Tibial nerve (tissue), 4 donors: ENCODE results near the gene GOLGA6L26. TPM values are rescaled to one million over a fixed set of nuclear protein-coding genes. Genes with fewer than 3 reads are reported as not detected.
"Not testable (repeated sequence)": the region's sequence is repeated elsewhere in the genome, so short reads cannot be mapped to it uniquely, and the experiment has no call there.

Source experiments
- DNase-seq, 2 donors: peaks; one replicate each; pipeline ENCODE4 v3.0.0-alpha.2; 2019; ENCODE audit warnings: low spot score in 2 of 2
- H3K27ac ChIP-seq, 4 donors: fragments of 200-600 bp; sonication (generic) in 3 of 4; one replicate each; pipeline ENCODE4 v1.5.1; 2017 to 2019; ENCODE audit warnings: mild to moderate bottlenecking in 1 of 4
- H3K27me3 ChIP-seq, 2 donors: fragments of 200-600 bp; sonication (generic) in 1 of 2; one replicate each; pipeline versions ENCODE4 v1.5.1 to v1.6.0; 2017 to 2019
- H3K36me3 ChIP-seq, 3 donors: fragments of 200-600 bp; sonication (generic); one replicate each; pipeline ENCODE4 v1.5.1; 2018 to 2019
- H3K4me1 ChIP-seq, 4 donors: fragments of 200-600 bp; sonication (generic) in 3 of 4; one replicate each; pipeline ENCODE4 v1.5.1; 2017 to 2019
- H3K4me3 ChIP-seq, 4 donors: fragments of 200-600 bp; sonication (generic) in 3 of 4; one replicate each; pipeline ENCODE4 v1.5.1; 2017 to 2019; ENCODE audit warnings: mild to moderate bottlenecking in 1 of 4, moderate library complexity in 1 of 4
- H3K9me3 ChIP-seq, 4 donors: fragments of 200-600 bp; sonication (generic) in 3 of 4; one replicate each; pipeline ENCODE4 v1.5.1; 2017 to 2019
- EP300 ChIP-seq, 2 donors: sonication (generic); formaldehyde crosslinking; IDR thresholded peaks; one replicate each; pipeline ENCODE4 v1.6.1; 2017; ENCODE audit warnings: antibody characterized with exemption in 2 of 2, mild to moderate bottlenecking in 1 of 2
- POLR2A ChIP-seq, 2 donors: fragments of 450-650 bp; IDR thresholded peaks; one replicate each; pipeline ENCODE4 v1.6.1; 2017; ENCODE audit warnings: antibody characterized with exemption in 2 of 2, mild to moderate bottlenecking in 2 of 2, moderate library complexity in 2 of 2
- WGBS, 2 donors: methylation state at CpG; one replicate each; pipeline ENCODE4 v1.1.5; 2018; 5-methylcytosine and 5-hydroxymethylcytosine counted together
- total RNA-seq, 4 donors: library from RNA; depleted of rRNA; stranded (reverse); fragments of >200 nt; gene quantifications; one replicate each; pipeline ENCODE4 v1.1.0, GENCODE V29; 2016
- TF ChIP-seq, protein P1 (sequence below), 5 experiments: fragments of 200-600 bp in 3 of 5; fragments of 450-650 bp in 2 of 5; sonication (generic) in 3 of 5; IDR thresholded peaks; one replicate each; pipeline ENCODE4 v1.5.1; 2016 to 2019; ENCODE audit warnings: antibody characterized with exemption in 5 of 5, mild to moderate bottlenecking in 3 of 5, moderate library complexity in 2 of 5

Gene GOLGA6L26, protein sequence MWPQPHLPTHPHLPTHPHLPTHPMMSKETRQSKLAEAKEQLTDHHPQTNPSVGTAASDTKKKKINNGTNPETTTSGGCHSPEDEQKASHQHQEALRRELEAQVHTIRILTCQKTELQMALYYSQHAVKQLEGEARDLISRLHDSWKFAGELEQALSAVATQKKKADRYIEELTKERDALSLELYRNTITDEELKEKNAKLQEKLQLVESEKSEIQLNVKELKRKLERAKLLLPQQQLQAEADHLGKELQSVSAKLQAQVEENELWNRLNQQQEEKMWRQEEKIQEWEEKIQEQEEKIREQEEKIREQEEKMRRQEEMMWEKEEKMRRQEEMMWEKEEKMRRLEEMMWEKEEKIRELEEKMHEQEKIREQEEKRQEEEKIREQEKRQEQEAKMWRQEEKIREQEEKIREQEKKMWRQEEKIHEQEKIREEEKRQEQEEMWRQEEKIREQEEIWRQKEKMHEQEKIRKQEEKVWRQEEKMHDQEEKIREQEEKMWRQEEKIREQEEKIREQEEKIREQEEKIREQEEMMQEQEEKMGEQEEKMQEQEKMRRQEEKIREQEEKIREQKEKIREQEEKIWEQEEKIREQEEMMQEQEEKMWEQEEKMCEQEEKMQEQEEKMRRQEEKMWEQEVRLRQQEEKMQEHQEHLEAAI
- total RNA-seq: not detected

DNA sequence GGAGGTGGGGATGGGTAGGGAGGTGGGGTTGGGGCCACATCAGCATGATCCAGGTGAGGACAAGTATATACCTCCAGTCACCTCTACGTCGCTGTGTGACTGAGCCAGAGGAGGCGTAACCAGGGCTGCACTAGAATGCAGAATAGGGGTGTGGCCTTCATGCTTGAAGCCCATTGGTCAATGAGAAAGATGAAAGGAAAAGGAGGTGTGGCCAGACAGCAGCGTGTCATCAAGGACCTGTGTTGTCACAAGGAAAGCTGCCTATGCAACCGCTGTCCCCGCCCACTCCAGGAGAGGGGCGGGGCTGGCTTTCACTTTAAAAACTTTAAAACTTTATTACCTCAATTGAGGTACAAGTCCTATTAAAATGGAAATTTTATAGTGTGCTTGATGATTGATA is at the start of gene GOLGA6L26:
TSS of gene GOLGA6L26 (minus strand) at position 101 of the 400 bp plus-strand sequence. CDS start at position 40, 61 bp downstream.
- not testable (repeated sequence) for H3K27ac ChIP-seq, H3K9me3 ChIP-seq, H3K27me3 ChIP-seq, DNase-seq, H3K4me3 ChIP-seq, H3K4me1 ChIP-seq, H3K36me3 ChIP-seq
- 80% methylated on average over 1 of the region's 7 CpGs; no CpG with 5 or more reads in 1 of the 2 donors for WGBS, 2 donors

DNA sequence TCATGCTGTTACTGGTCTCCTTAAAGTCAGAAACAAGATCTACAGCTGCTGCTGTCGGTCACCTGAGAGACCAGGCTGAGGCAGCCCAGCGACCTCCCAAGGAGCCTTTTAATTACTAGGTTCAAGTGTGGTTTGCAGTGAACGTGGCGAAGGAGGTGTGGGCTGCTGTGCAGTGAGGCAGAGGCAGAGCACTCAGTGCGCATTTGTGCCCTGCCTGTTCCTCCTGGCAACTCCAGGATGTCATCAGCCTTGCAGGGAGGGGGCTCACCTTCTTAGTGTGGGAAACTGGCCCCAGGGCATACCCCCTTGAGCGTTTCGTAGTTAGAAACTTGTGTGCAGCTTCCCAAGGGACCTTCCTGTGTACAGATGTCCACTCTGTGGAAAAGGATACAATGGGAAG is 47.2 kb upstream of the GOLGA6L26 start:
- not testable (repeated sequence) for H3K27me3 ChIP-seq, H3K4me1 ChIP-seq, H3K36me3 ChIP-seq, H3K4me3 ChIP-seq, H3K9me3 ChIP-seq, H3K27ac ChIP-seq, DNase-seq
- WGBS, 2 donors: 54 to 57% methylated on average over 7 of the region's 7 CpGs

DNA sequence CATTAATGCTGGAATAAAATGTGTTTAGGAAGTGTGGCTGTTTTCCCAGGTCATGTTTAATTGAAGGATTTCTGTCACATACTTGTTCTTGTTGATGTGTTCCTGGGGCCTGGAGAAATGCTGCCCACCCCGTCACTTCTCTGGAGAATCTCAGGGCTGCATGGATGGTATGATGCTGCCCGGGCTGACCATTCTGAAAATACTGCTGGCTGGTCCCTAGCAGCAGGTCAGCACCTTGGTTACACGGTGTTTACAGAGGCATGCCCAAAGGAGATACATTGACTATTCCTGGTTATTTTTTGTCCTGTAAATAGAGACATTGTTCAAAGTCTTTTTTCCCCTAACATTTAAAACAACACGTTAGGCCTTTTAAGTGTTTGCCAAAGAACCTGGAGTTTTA is 46.7 kb upstream of the GOLGA6L26 start:
- H3K4me3 ChIP-seq, H3K27ac ChIP-seq, H3K27me3 ChIP-seq, H3K9me3 ChIP-seq, H3K36me3 ChIP-seq, H3K4me1 ChIP-seq, DNase-seq: not testable (repeated sequence)
- WGBS, 2 donors: 59 to 69% methylated on average over 4 of the region's 4 CpGs

DNA sequence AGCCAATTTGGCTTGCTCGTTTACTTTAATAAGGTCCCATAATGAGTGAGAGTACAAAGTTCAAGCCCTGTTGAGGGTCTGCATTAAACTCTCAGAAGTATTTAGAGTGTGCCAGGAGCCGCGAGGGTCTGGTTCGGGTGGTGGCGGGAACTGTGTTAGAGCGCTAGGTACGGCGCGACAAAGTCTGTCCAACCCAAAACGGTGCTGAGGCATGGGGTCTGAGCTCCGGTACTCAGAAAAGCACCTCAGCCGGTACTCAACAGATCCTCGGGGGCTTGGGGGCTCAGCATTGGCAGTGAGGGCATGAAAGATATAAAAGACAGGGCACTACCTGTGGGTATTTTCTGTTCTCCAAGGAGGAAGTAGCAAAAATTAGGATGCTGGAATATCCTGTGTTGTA is 45.0 kb upstream of the GOLGA6L26 start:
- H3K36me3 ChIP-seq, H3K4me3 ChIP-seq, H3K27ac ChIP-seq, H3K27me3 ChIP-seq, H3K4me1 ChIP-seq, H3K9me3 ChIP-seq, DNase-seq: not testable (repeated sequence)
- WGBS, 2 donors: 93 to 94% methylated on average over 13 of the region's 13 CpGs

DNA sequence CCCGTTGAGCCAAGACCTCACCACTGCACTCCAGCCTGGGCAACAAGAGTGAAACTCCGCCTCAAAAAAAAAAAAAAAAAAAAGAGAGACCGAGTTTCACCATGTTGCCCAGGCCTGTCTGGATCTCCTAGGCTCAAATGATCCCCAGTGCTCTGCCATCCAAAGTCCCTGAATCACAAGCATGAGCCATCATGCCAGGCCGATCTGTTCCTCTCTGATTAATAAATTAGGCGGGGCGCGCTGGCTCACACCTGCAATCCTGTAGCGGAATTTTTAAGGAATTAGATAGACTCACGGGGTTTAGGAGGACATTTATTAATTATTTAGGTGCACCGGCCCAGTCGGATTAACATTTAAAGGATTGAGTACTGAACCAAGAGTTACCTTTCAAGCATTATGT is 40.2 kb upstream of the GOLGA6L26 start:
- not testable (repeated sequence) for DNase-seq, H3K4me3 ChIP-seq, H3K36me3 ChIP-seq, H3K27me3 ChIP-seq, H3K27ac ChIP-seq, H3K4me1 ChIP-seq, H3K9me3 ChIP-seq
- WGBS, 2 donors: 90 to 95% methylated on average over 11 of the region's 11 CpGs

DNA sequence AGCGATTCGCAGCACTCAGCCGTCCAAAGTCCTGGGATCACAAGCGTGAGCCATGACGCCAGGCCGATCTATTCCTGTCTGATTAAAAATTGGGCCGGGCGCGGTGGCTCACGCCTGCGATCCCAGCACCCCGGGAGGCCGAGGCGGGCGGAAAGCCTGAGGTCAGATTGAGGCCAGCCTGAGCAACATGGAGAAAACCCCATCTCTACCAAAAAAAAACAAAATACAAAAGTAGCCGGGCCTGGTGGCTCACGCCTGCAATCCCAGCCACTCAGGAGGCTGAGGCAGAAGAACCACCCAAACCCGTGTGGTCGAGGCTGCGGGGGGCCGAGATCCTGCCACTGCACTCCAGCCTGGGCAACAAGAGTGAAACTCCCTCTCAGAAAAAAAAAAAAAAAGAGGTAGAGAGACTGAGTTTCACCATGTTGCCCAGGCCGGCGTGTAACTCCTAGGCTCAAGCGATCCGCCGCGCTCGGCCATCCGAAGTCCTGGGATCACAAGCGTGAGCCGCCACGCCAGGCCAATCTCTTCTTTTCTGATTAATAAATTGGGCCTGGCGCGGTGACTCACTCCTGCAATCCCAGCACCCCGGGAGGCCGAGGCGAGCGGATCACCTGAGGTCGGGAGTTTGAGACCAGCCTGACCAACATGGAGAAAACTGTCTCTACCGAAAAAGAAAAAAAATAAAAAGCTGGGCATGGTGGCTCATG is 39.0 kb upstream of the GOLGA6L26 start:
- not testable (repeated sequence) for H3K9me3 ChIP-seq, H3K4me1 ChIP-seq, H3K27ac ChIP-seq, H3K27me3 ChIP-seq, H3K36me3 ChIP-seq, H3K4me3 ChIP-seq, DNase-seq
- 94 to 96% methylated on average over 40 of the region's 40 CpGs for WGBS, 2 donors

DNA sequence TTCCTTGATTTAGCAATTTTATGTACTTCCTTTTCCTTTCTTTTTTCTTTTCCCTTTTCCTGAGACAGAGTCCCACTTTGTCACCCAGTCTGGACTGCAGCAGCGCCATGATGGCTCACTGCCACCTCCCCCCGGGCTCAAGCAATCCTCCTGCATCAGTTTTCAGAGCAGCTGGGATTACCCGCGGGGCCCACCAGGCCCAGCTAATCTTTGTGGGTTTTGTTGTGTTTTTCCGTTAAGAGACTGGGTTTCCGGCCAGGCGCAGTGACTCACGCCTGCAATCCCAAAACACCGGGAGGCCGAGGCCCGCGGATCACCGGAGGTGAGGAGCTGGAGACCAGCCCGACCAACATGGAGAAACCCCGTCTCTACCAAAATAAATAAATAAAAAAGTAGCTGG is 38.3 kb upstream of the GOLGA6L26 start:
- WGBS, 2 donors: 82 to 84% methylated on average over 15 of the region's 15 CpGs
- Histone ChIP-seq H3K4me3 (no peak overlapping the region), H3K4me1 (no peaks in the 10 kb centered on the region), H3K27me3 (no peaks in the 10 kb centered on the region), H3K9me3 (no peaks in the 10 kb centered on the region), H3K27ac (no peak overlapping the region), H3K36me3 (no peaks in the 10 kb centered on the region)
- no peak for DNase-seq
- no peak for TF ChIP-seq POLR2A (IDR thresholded peaks at IDR 0.05)
- no peak for TF ChIP-seq EP300 (IDR thresholded peaks at IDR 0.05)
- TF ChIP-seq, protein P1, sequence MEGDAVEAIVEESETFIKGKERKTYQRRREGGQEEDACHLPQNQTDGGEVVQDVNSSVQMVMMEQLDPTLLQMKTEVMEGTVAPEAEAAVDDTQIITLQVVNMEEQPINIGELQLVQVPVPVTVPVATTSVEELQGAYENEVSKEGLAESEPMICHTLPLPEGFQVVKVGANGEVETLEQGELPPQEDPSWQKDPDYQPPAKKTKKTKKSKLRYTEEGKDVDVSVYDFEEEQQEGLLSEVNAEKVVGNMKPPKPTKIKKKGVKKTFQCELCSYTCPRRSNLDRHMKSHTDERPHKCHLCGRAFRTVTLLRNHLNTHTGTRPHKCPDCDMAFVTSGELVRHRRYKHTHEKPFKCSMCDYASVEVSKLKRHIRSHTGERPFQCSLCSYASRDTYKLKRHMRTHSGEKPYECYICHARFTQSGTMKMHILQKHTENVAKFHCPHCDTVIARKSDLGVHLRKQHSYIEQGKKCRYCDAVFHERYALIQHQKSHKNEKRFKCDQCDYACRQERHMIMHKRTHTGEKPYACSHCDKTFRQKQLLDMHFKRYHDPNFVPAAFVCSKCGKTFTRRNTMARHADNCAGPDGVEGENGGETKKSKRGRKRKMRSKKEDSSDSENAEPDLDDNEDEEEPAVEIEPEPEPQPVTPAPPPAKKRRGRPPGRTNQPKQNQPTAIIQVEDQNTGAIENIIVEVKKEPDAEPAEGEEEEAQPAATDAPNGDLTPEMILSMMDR (IDR thresholded peaks at IDR 0.05): no peak

DNA sequence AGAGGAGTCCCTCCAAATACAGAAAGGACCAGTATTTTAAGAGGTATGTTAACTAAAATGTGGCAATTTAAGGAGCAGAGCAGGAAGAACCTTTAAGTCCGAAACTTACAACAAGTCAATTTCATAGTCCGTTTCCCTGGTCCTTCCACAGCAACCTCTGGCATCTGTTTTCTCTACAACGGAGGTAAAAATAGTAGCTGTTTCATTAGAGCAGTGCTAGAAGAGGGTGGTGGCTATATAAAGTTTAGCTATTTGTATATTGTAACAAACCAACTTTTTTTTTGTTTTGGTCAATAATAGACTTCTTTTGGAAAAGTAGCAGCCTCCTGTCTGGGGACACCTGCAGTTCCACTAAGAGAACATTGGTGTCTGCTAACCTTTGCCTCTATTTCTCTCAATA is 37.9 kb upstream of the GOLGA6L26 start:
- 58 to 75% methylated on average over 3 of the region's 3 CpGs for WGBS, 2 donors
- H3K4me3 ChIP-seq, H3K9me3 ChIP-seq, H3K4me1 ChIP-seq, H3K27ac ChIP-seq, DNase-seq, H3K27me3 ChIP-seq, H3K36me3 ChIP-seq: not testable (repeated sequence)

DNA sequence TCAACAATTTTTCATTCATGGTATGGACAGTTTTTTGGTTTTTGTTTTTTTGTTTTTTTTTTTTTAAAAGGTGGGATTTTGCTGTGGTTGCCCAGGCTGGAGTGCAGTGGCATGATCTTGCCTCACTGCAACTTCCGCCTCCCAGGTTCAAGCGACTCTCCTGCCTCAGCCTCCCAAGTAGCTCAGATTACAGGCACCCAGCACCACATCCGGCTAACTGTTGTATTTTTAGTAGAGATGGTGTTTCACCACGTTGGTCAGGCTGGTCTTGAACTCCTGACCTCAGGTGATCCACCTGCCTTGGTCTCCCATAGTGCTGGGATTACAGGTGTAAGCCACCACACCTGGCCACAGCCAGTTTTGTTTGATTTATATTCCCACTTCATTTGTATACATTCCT is 37.1 kb upstream of the GOLGA6L26 start:
- H3K36me3 ChIP-seq, H3K9me3 ChIP-seq, DNase-seq, H3K4me3 ChIP-seq, H3K27me3 ChIP-seq, H3K27ac ChIP-seq, H3K4me1 ChIP-seq: not testable (repeated sequence)
- 66 to 77% methylated on average over 4 of the region's 4 CpGs for WGBS, 2 donors
